OCI-LY1 (cell line): ENCODE results near the gene SHISA5.

Experiments
- H2AFZ ChIP-seq: fragments of 200-600 bp; sonication (generic), shearing (Covaris generic); 2 replicates; pipeline ENCODE4 v1.6.0; 2014; ENCODE audit warnings: antibody characterized with exemption, mild to moderate bottlenecking, low read length
- H3F3A ChIP-seq: fragments of 200-600 bp; sonication (generic), shearing (Covaris generic); 2 replicates; pipeline ENCODE4 v1.6.0; 2014; ENCODE audit warnings: mild to moderate bottlenecking, antibody characterized with exemption, low read length, moderate library complexity; ENCODE audit not compliant: insufficient read depth
- H3K27ac ChIP-seq: fragments of 200-600 bp; sonication (generic); 2 replicates; pipeline ENCODE4 v1.5.1; 2014; ENCODE audit warnings: low read length, mixed run types, mild to moderate bottlenecking, low read depth; ENCODE audit not compliant: poor library complexity, severe bottlenecking
- H3K27me3 ChIP-seq: fragments of 200-600 bp; sonication (generic); 2 replicates; pipeline ENCODE4 v1.6.0; 2014; ENCODE audit warnings: antibody characterized with exemption, mild to moderate bottlenecking, low read length, moderate library complexity; ENCODE audit not compliant: insufficient read depth
- H3K36me3 ChIP-seq: fragments of 200-600 bp; sonication (generic); 2 replicates; pipeline ENCODE4 v1.6.1; 2014; ENCODE audit warnings: mild to moderate bottlenecking, antibody characterized with exemption, low read length, moderate library complexity, mixed read lengths; ENCODE audit not compliant: insufficient read depth
- H3K4me1 ChIP-seq: fragments of 200-600 bp; sonication (generic); 2 replicates; pipeline ENCODE4 v1.5.1; 2014; ENCODE audit warnings: mild to moderate bottlenecking, low read length, moderate library complexity; ENCODE audit not compliant: insufficient read depth, severe bottlenecking
- H3K4me2 ChIP-seq: fragments of 200-600 bp; sonication (generic), shearing (Covaris generic); 2 replicates; pipeline ENCODE4 v1.6.1; 2014; ENCODE audit warnings: low read length
- H3K4me3 ChIP-seq: fragments of 200-600 bp; sonication (generic); 2 replicates; pipeline ENCODE4 v1.5.1; 2014; ENCODE audit warnings: low read length, low read depth, mild to moderate bottlenecking, mixed read lengths; ENCODE audit not compliant: poor library complexity, severe bottlenecking
- H3K79me2 ChIP-seq: fragments of 200-600 bp; shearing (Covaris generic); 2 replicates; pipeline ENCODE4 v1.6.1; 2016; ENCODE audit warnings: mixed run types, low read length, mixed read lengths; ENCODE audit not compliant: insufficient read depth
- H3K9ac ChIP-seq: fragments of 200-600 bp; sonication (generic), shearing (Covaris generic); 2 replicates; pipeline ENCODE4 v1.6.1; 2014; ENCODE audit warnings: mild to moderate bottlenecking, low read length, mixed read lengths
- H3K9me2 ChIP-seq: fragments of 200-600 bp; sonication (generic), shearing (Covaris generic); 2 replicates; pipeline ENCODE4 v1.6.1; 2014; ENCODE audit warnings: low read depth, mild to moderate bottlenecking, low read length, mixed read lengths
- H3K9me3 ChIP-seq: fragments of 200-600 bp; shearing (Covaris generic); 2 replicates; pipeline ENCODE4 v1.6.1; 2014; ENCODE audit warnings: low read length, mixed read lengths
- H4K20me1 ChIP-seq: fragments of 200-600 bp; sonication (generic), shearing (Covaris generic); 2 replicates; pipeline ENCODE4 v1.6.0; 2016; ENCODE audit warnings: mild to moderate bottlenecking, low read length; ENCODE audit not compliant: insufficient read depth
- CTCF ChIP-seq: fragments of 200-600 bp; sonication (generic), shearing (Covaris generic); IDR thresholded peaks from 2 replicates; pipeline ENCODE4 v1.5.1; 2017; ENCODE audit warnings: mild to moderate bottlenecking, antibody characterized with exemption, low read length, moderate library complexity, mixed read lengths
- EZH2 ChIP-seq: fragments of 200-600 bp; sonication (generic), shearing (Covaris generic); IDR thresholded peaks from 2 replicates; pipeline ENCODE4 v1.8.0; 2017; ENCODE audit warnings: borderline replicate concordance, mixed run types, mild to moderate bottlenecking, antibody characterized with exemption, low read length, moderate library complexity, mixed read lengths

SHISA5 gene

DNA sequence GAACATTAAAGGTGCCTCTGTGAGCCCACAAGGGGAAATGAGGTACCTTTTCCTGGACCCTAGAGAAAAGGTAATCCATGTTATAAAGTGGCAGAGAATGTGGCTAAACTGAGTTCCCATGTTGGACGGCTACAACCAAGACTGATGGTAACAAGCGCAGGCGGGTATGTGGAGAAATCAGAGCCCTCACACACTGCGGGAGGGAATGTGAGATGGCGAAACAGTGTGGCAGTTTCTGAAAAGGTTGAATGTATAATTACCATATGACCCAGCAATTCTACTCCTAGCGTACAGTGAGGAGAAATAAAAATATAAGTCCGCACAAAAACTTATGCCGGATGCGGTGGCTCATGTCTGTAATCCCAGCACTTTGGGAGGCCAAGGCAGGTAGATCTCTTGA lies 24.1 kb upstream of the SHISA5 start:
- Histone ChIP-seq H3K9me3 (no peaks in the 10 kb centered on the region), H3K27ac (no peak overlapping the region), H3K9me2 (no peaks in the 10 kb centered on the region), H3K4me2 (no peak overlapping the region), H2AFZ (no peak overlapping the region), H3K4me1 (no peaks in the 10 kb centered on the region), H3K27me3 (no peaks in the 10 kb centered on the region), H3K79me2 (no peaks in the 10 kb centered on the region), H4K20me1 (no peaks in the 10 kb centered on the region), H3K4me3 (no peak overlapping the region), H3F3A (no peaks in the 10 kb centered on the region), H3K36me3 (peaks cover 39% of the 10 kb centered on the region; the same call in 1 of the 2 replicates), H3K9ac (no peak overlapping the region)
- TF ChIP-seq CTCF (no peak), EZH2 (no peak)

GRCh38 chr3:48524970-48525369 lies 21.0 kb upstream of the SHISA5 start:
- Histone ChIP-seq H3K9me3 (no peaks in the 10 kb centered on the region), H3K4me2 (no peak overlapping the region), H3K4me3 (no peak overlapping the region), H4K20me1 (no peaks in the 10 kb centered on the region), H3K27me3 (no peaks in the 10 kb centered on the region), H2AFZ (no peak overlapping the region), H3K9ac (no peak overlapping the region), H3K79me2 (no peaks in the 10 kb centered on the region), H3K4me1 (no peaks in the 10 kb centered on the region), H3K27ac (no peak overlapping the region), H3K9me2 (no peaks in the 10 kb centered on the region), H3K36me3 (peaks cover 27% of the 10 kb centered on the region; the same call in 1 of the 2 replicates), H3F3A (no peaks in the 10 kb centered on the region)
- TF ChIP-seq CTCF: no peak
- TF ChIP-seq EZH2: no peak

DNA sequence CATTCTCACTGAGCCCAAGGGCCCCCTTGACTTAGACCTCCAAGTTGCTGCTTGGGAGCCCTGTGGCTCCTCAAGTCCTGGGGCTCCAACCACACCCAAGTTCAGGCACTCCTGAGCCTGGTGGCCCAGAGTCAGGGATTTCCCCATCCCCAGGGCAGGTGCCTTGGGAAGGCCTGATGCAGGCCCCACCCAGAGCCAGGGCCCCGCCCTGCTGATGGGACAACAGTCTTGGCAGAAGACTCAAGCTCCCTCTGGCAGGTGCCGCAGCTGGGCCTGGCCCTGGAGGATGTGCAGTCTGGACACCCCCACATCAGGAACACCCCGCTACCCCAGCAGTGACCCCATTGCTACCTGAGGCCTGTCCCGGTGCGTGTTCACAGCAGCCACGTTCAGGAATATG lies 17.7 kb upstream of the SHISA5 start:
- H3K4me3 ChIP-seq: no peak overlapping the region
- no peaks in the 10 kb centered on the region for H3K79me2 ChIP-seq
- no peaks in the 10 kb centered on the region for H4K20me1 ChIP-seq
- H3K4me2 ChIP-seq: no peak overlapping the region
- no peaks in the 10 kb centered on the region for H3F3A ChIP-seq
- no peaks in the 10 kb centered on the region for H3K27me3 ChIP-seq
- H2AFZ ChIP-seq: no peak overlapping the region
- H3K9me2 ChIP-seq: no peaks in the 10 kb centered on the region
- no peak overlapping the region for H3K9ac ChIP-seq
- no peaks in the 10 kb centered on the region for H3K4me1 ChIP-seq
- H3K9me3 ChIP-seq: no peaks in the 10 kb centered on the region
- TF ChIP-seq EZH2: no peak
- no peak for TF ChIP-seq CTCF
- no peak overlapping the region for H3K27ac ChIP-seq
- H3K36me3 ChIP-seq: peaks cover 6% of the 10 kb centered on the region; the same call in 1 of the 2 replicates
